GM21367 (cell line): ENCODE results near the gene RERG.
"Not testable (repeated sequence)": the region's sequence is repeated elsewhere in the genome, so short reads cannot be mapped to it uniquely, and the experiment has no call there.

Experiments used
- ATAC-seq: cut with Tn5 transposase; IDR thresholded peaks from one replicate; pipeline ENCODE4 v1.9.1; 2021; ENCODE audit not compliant: unreplicated experiment

The RERG gene, protein sequence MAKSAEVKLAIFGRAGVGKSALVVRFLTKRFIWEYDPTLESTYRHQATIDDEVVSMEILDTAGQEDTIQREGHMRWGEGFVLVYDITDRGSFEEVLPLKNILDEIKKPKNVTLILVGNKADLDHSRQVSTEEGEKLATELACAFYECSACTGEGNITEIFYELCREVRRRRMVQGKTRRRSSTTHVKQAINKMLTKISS

DNA sequence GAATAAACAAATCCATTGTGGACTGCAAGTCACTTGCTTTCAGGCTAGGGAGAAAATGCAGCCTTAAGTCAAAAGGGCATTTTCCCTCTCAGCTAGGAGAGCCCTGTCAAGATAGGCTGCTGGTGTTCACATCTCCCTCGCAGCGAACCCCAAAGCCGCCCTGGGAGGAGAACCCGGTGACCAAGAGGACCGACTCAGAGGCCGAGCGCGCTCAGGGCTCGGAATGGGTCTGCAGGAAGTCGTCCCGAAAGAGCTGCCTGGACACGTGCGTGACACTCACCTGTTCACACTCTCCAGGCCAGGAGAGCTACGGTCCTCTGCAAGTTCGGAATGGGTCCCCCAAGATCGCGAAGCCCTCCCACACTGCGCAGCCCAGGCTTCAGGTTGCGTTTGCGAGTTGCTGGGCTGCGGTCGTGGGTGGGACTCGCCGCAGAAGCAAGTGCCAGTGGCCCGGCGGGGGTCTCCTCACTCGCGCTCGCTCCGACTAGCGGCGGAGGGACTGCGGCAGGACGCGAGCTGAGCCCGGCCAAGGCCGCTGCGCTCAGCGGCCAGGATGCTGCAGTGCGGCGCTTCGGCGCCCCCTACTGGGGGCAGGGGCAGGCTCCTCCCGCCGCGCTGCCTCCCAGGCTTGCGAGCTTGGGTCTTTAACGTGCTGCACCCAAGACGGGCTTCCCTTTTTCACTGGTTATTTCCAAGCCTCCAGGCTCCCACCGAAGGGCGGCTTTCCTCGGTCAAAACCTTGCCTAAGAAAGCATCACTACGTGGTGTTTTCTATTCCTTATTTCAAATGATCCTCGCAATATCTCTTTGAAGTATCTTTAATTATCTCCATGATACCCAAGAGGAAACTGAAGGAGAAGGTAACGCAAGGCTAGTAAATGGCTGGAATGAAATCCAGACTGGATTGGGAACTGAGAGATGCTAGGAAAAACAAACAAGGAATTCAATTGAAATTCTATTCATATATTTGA, at the start of gene RERG:
Gene RERG, minus strand, starts transcription at position 503 of the 971 bp plus-strand sequence. CDS start 3,928 bp downstream, outside the sequence.
- peak; percentile 99 for ATAC-seq

DNA sequence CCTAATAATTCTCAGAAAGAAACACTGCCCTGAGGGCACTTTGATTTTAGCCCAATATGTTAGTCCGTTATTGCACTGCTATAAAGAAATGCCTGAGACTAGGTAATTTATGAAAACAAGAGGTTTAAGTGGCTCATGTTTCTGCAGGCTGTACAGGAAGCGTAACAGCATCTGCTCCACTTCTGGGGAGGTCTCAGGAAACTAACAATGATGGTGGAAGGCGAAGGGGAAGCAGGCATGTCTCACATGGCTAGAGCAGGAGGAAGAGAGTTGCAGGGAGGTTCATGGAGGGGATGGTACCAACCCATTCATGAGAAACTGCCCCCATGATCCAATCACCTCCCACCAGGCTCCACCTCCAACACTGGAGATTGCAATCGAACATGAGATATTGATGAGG, 49.4 kb upstream of the RERG start:
- no peak for ATAC-seq

GRCh38 chr12:15268927-15269552, 47.8 kb upstream of the RERG start:
- ATAC-seq: peak; percentile 69

DNA sequence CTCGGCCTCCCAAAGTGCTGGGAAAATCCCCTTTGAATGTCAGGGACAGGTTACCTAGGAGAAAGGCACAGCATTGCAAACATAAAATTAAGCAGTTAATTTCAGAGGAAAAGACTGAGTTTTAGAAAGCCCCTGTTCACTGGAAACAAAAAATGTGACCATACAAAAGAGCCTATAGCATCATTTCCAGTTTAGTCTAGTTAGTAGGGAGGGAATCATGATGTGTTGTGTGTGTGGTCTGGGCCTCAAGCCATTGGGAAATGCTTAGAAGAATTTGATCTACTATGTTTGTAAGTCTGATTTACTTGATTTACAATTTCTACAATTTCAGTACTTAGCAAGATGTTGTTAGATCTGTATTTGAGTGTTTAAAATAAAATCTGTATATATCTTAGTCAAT, 47.1 kb upstream of the RERG start:
- ATAC-seq: no peak

DNA sequence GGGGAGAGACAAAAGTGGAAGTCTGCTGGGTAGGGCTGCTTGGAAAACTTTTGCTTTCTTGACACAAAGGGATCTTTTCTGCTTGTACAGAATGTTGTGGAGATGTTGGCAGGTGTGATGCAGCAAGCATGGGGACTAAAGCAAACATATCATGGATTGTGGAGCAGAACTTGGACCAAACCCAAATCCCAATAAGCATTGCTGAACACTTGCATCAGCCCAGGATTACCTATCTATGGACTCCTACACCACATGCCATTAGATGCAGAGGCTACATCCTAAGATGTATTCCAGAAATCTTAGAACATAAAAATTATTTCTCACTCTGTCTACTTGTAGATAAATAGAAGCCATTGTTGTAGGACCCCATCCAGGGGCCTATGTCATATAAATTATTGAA, 44.7 kb upstream of the RERG start:
- no peak for ATAC-seq

GRCh38 chr12:15256761-15257160, 35.5 kb upstream of the RERG start:
- ATAC-seq: no peak

GRCh38 chr12:15253990-15254389, 32.8 kb upstream of the RERG start:
- no peak for ATAC-seq

DNA sequence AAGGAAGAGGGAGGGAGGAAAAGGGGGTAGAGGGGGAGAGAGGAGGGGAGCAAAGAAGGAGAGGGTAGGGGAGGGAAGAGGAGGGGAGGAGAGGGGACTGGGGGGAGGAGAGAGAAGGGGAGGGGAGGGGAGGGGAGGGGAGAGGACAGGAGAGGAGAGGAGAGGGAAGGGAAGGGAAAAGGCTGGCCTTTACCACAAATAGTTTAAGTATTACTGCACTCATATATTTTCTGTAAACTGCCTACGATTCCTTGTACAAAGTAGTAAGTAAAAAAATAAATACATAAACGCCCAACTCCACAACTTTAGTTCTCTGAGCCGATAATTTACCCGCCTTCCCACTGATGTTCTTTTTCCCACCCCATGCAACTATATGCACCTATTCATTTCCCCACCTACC, 23.7 kb upstream of the RERG start:
- no peak for ATAC-seq

DNA sequence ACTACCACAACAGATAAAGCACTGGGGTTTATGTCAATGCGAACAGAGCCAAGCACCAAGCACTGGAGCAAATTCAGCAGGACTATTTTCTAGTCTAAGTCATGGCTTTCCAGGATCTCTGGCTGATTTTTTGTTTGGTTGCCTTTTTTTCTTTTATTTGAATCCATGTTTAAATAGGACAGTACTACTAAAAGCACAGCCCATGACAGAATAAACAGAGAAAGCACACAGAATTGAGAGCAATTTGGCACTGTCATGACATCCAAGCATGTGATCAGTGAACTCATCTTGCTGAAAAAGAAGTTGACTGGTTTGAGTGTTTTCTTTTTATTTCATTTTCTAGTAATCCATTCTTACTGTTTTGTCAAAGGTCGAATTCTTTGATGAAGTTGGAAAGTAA, 23.1 kb upstream of the RERG start:
- no peak for ATAC-seq

- ATAC-seq: no peak
Observed at GRCh38 chr12:15243102-15243501, 21.9 kb upstream of the RERG start.

- no peak for ATAC-seq
Observed at GRCh38 chr12:15240898-15241297, 19.7 kb upstream of the RERG start.

DNA sequence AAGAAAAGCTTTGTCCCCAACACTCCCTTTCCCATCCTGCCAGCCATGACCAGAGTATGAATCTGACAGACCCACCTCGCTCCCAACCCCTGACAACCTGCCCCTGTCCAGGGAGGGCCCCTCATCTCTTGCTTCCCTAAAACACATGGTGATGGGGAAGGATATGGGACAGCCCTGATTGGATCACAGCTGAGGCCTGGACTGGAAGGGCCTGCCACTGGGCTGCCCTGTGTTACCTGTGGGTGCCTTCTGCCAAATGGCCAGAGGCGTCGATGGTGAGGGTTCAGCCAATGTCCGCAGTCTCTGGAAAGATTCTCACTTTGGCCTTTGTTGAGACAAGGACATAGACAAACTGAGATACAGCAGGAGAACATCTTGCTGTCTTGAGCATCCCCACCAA, 13.3 kb upstream of the RERG start:
- no peak for ATAC-seq

DNA sequence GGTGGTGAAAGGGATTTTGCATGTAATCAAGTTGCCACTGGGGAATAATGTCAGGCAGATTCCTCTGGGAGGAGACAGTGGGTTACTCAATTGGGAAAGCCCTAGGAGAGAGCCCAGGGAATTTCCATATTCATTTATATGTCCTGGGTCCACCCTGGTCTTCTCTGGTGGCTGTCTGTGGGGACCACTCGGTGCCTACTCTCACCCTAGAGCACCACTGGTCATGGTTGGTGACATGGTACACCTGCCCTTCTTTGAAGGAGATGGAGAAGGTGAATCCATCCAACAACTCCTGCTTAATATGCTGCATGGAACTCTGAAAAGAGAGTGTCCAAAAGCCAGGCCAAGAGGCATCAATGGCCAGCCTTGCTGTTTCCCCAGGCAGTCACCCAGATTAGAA, 12.8 kb upstream of the RERG start:
- no peak for ATAC-seq

- ATAC-seq: no peak
Observed at GRCh38 chr12:15232959-15233358, 11.7 kb upstream of the RERG start.

DNA sequence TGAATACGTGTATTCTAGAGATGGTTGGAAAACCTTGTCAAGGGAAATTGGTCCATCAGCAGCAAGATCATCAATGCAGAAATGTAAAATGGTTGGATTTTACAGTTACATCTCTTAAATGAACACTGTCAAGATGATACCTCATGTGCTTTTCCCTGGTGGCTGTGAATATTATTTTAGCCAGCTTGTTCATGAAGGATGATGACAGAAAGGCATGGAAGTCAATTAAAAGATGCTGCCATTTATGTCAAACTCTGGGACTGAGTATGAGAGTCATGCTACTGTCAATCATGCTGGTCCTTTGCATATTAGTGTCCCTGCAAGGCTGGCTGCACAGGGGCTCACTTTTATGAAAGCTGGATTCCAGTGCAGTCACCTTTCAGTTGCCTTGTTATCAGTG, 10.3 kb upstream of the RERG start:
- ATAC-seq: no peak

- no peak for ATAC-seq
Observed at GRCh38 chr12:15230751-15231150, 9.5 kb upstream of the RERG start.

DNA sequence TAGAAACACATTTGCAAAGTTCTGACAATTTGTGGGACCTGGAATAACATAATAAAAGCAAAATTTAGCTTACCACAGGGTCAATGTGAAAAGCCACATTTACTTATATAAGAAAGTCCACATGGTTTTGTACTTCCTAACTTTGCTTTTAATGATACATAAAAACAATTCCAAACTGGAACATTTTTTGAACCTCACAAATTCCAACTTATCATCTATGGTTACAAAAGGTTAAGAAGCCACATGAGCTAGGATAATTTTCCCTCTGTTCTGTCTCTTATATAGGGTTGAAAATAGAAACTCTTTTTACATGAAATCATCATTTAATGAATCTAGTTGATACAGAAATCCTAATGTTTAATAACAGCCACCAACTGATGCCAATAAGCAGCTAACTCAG, 8.9 kb upstream of the RERG start:
- ATAC-seq: no peak

DNA sequence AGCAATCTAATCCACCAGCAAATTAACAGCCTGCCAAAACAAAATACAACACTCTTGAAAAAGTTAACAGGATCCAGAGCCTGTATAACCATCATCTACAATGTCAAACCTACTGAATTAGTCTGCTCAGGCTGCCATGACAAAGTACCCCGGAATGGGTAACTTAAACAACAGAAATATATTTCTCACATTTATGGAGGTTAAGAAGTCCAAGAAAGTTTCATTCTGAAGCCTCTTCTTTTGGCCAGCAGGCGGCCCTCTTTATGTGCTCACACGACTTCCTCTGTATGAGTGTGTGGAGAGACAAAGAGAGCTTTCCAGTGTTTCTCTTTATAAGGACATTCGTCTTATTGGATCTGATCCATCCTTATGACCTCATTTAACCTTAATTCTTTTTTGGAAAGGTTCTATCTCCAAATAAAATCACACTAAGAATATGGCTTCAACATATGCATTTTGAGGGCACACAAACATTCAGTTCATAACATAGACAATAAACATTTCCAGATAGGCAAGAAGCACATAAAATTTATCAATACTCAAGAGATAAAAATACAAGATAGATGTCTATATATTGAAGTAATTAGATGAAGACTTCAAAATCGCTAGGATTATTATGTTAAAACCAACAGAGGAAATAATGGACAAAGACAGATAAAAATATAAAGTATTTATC, 5.9 kb upstream of the RERG start:
- ATAC-seq: peak; percentile 77

DNA sequence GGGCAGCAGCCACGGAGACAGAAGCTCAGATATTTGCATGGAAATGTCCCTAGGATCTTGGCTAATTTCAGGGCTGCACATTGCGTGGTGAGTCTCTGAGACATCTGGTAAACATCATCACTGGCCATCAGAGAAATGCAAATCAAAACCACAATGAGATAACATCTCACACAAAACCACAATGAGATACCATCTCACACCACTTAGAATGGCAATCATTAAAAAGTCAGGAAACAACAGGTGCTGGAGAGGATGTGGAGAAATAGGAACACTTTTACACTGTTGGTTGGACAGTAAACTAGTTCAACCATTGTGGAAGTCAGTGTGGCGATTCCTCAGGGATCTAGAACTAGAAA, 4.6 kb upstream of the RERG start:
- not testable (repeated sequence) for ATAC-seq

- ATAC-seq: no peak
Observed at GRCh38 chr12:15225136-15225862, 4.1 kb upstream of the RERG start.

DNA sequence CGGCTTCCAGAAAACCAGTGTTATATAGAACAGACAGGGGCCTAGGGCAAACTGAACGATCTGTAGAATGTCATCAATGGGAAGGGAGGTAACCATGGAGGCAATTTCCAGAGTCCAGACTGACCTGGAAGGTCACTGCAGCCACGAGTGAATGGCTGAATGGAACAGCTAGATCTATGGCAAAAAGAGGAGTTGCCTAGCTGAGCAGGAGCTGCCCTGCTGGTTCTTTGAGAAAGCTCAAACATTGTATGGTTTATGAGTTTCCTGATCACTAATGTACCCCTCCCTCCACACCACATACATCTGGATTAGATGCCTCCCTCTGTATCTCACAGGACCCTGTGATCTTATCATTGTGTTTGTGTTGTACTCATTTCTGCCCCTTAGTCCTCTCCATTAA, 1.0 kb upstream of the RERG start:
- no peak for ATAC-seq
